ENCODE results near the gene SHROOM4.

Gene SHROOM4

GRCh38 chrX:50813843-50814661 lies at the start of gene SHROOM4:
SHROOM4 (minus strand) TSS chrX:50814194; CDS start chrX:50814018, 176 bp downstream.
- peak; percentile 70 for DNase-seq

- no peak for DNase-seq
These were observed 49.5 kb upstream of the SHROOM4 start for GRCh38 chrX:50863471-50863870.

- no peak for DNase-seq
These were observed 46.5 kb upstream of the SHROOM4 start for GRCh38 chrX:50860518-50860917.

GRCh38 chrX:50858548-50858947 lies 44.6 kb upstream of the SHROOM4 start:
- DNase-seq: no peak

- DNase-seq: no peak
These were observed 39.4 kb upstream of the SHROOM4 start for GRCh38 chrX:50853399-50853798.

- no peak for DNase-seq
These were observed 38.5 kb upstream of the SHROOM4 start for GRCh38 chrX:50852524-50852923.

GRCh38 chrX:50842221-50842620 lies 28.2 kb upstream of the SHROOM4 start:
- no peak for DNase-seq

- DNase-seq: no peak
These were observed 25.7 kb upstream of the SHROOM4 start for GRCh38 chrX:50839730-50840129.

- DNase-seq: peak; percentile 44
These were observed 25.0 kb upstream of the SHROOM4 start for GRCh38 chrX:50838820-50839600.

- no peak for DNase-seq
These were observed 14.0 kb upstream of the SHROOM4 start for GRCh38 chrX:50827996-50828395.

- no peak for DNase-seq
These were observed 11.8 kb upstream of the SHROOM4 start for GRCh38 chrX:50825825-50826224.

GRCh38 chrX:50818986-50819385 lies 5.0 kb upstream of the SHROOM4 start:
- DNase-seq: peak; percentile 1

- DNase-seq: peak; percentile 28
These were observed 1.1 kb upstream of the SHROOM4 start for GRCh38 chrX:50815120-50815519.

- peak; percentile 3 for DNase-seq
These were observed 707 bp upstream of the SHROOM4 start for GRCh38 chrX:50814701-50815100.

- DNase-seq: peak; percentile 36
These were observed 775 bp downstream of the SHROOM4 start for GRCh38 chrX:50812995-50813842.

- no peak for DNase-seq
These were observed 8.7 kb downstream of the SHROOM4 start for GRCh38 chrX:50805276-50805675.

GRCh38 chrX:50801135-50801534 lies 12.9 kb downstream of the SHROOM4 start:
- no peak for DNase-seq

- DNase-seq: peak; percentile 25
These were observed 14.4 kb downstream of the SHROOM4 start for GRCh38 chrX:50799531-50799961.

GRCh38 chrX:50798783-50799182 lies 15.2 kb downstream of the SHROOM4 start:
- DNase-seq: no peak

- no peak for DNase-seq
These were observed 26.9 kb downstream of the SHROOM4 start for GRCh38 chrX:50787099-50787498.

- no peak for DNase-seq
These were observed 33.9 kb downstream of the SHROOM4 start for GRCh38 chrX:50780144-50780543.

- peak; percentile 19 for DNase-seq
These were observed 34.3 kb downstream of the SHROOM4 start for GRCh38 chrX:50779694-50780093.

- DNase-seq: no peak
These were observed 35.7 kb downstream of the SHROOM4 start for GRCh38 chrX:50778272-50778671.
